ENCODE measurements around the gene IFT43.

The IFT43 gene

DNA sequence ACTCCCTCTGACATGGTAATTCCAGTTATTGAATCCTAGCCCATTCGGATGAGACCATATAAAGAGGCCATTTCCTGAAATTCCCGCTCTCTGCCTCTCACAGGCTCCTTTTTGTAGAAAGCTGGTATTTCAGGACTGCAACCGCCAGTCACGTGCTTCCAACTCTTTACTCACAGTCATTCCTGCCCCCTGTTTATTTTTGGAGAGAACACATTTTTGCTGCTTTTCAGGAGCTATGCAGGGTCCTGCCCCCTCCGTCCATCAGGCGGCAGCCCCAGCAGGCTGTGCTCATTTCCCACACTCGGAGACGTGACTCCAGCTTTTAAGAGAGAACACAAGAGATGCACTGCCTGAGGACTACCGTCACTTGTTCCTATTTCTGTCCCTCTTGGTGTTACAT, 26.8 kb downstream of the IFT43 start:
- H3K4me3 Mint-ChIP-seq, result no peak overlapping the region
- peaks cover 2% of the 10 kb centered on the region for H3K36me3 Mint-ChIP-seq
- no peak for DNase-seq
- no peaks in the 10 kb centered on the region for H3K27me3 Mint-ChIP-seq
- no peaks in the 10 kb centered on the region for H3K9me3 Mint-ChIP-seq
- CTCF ChIA-PET, result no interaction called here
- H3K27ac Mint-ChIP-seq, result no peak overlapping the region
- no peaks in the 10 kb centered on the region for H3K4me1 Mint-ChIP-seq

GRCh38 chr14:76015191-76015590, 29.6 kb downstream of the IFT43 start:
- Mint-ChIP-seq H3K9me3 (peaks cover 10% of the 10 kb centered on the region), H3K4me3 (no peak overlapping the region), H3K27me3 (no peaks in the 10 kb centered on the region), H3K27ac (no peak overlapping the region), H3K4me1 (no peaks in the 10 kb centered on the region), H3K36me3 (peaks cover 8% of the 10 kb centered on the region)
- no peak for DNase-seq
- CTCF ChIA-PET, result no interaction called here

GRCh38 chr14:76015668-76016067, 30.1 kb downstream of the IFT43 start:
- peaks cover 15% of the 10 kb centered on the region for H3K9me3 Mint-ChIP-seq
- DNase-seq, result no peak
- no peak overlapping the region for H3K4me3 Mint-ChIP-seq
- H3K27me3 Mint-ChIP-seq, result no peaks in the 10 kb centered on the region
- peaks cover 11% of the 10 kb centered on the region for H3K36me3 Mint-ChIP-seq
- CTCF ChIA-PET, result no interaction called here
- no peaks in the 10 kb centered on the region for H3K4me1 Mint-ChIP-seq
- no peak overlapping the region for H3K27ac Mint-ChIP-seq

- no peak for DNase-seq
- no peaks in the 10 kb centered on the region for H3K27me3 Mint-ChIP-seq
- no peak overlapping the region for H3K27ac Mint-ChIP-seq
- H3K4me1 Mint-ChIP-seq, result no peaks in the 10 kb centered on the region
- H3K36me3 Mint-ChIP-seq, result peaks cover 11% of the 10 kb centered on the region
- peaks cover 15% of the 10 kb centered on the region for H3K9me3 Mint-ChIP-seq
- CTCF ChIA-PET, result no interaction called here
- no peak overlapping the region for H3K4me3 Mint-ChIP-seq
Measured at GRCh38 chr14:76019676-76020075, 34.1 kb downstream of the IFT43 start.

DNA sequence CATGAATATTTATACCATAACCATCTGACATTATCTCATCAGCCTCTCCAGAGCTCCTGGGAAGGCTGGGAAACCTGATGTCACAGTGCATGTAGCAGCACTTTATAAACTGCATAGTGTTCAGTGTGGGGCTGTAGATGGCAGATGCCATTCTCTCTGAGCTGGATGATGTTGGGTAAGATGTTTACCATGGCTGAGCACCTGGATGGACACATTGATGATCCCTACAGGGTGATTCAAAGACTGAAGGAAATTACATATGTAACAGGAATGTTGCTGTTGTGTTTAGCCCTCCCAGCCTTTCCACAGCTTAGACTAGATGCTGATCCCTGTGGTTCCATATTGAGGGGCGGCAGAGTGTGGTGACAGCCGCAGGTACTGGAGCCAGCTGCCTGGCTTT, 37.4 kb downstream of the IFT43 start:
- no peak overlapping the region for H3K4me3 Mint-ChIP-seq
- H3K9me3 Mint-ChIP-seq, result peaks cover 15% of the 10 kb centered on the region
- no peaks in the 10 kb centered on the region for H3K4me1 Mint-ChIP-seq
- no peak for DNase-seq
- H3K27ac Mint-ChIP-seq, result no peak overlapping the region
- CTCF ChIA-PET, result no interaction called here
- peaks cover 9% of the 10 kb centered on the region for H3K36me3 Mint-ChIP-seq
- H3K27me3 Mint-ChIP-seq, result no peaks in the 10 kb centered on the region

DNA sequence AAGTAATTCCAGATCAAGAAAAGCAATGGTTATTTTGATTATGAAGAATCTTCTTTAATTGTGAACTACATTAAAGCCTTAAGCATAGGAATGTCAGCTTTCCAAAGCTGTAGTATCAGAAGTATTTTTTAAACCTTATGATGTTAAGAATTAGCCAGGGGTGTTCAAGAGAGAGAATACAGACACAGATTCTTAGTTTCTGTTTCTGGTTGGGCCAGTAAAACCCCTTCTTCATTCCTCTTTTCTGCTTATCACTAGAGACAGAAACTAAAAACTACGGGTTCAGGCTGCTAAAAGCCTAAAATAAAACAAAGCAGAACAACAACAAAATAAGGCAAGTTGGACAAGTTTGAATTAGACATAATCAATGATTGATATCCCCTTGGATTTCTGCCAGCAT, 38.2 kb downstream of the IFT43 start:
- CTCF ChIA-PET, result no interaction called here
- Mint-ChIP-seq H3K27ac (no peak overlapping the region), H3K9me3 (peaks cover 15% of the 10 kb centered on the region), H3K4me3 (no peak overlapping the region), H3K4me1 (no peaks in the 10 kb centered on the region), H3K27me3 (no peaks in the 10 kb centered on the region), H3K36me3 (peaks cover 9% of the 10 kb centered on the region)
- no peak for DNase-seq

- CTCF ChIA-PET, result no interaction called here
- DNase-seq, result no peak
- Mint-ChIP-seq H3K36me3 (peaks cover 7% of the 10 kb centered on the region), H3K4me1 (no peaks in the 10 kb centered on the region), H3K27ac (no peak overlapping the region), H3K9me3 (peaks cover 11% of the 10 kb centered on the region), H3K27me3 (no peaks in the 10 kb centered on the region), H3K4me3 (no peak overlapping the region)
Measured at GRCh38 chr14:76024211-76024907, 38.8 kb downstream of the IFT43 start.

DNA sequence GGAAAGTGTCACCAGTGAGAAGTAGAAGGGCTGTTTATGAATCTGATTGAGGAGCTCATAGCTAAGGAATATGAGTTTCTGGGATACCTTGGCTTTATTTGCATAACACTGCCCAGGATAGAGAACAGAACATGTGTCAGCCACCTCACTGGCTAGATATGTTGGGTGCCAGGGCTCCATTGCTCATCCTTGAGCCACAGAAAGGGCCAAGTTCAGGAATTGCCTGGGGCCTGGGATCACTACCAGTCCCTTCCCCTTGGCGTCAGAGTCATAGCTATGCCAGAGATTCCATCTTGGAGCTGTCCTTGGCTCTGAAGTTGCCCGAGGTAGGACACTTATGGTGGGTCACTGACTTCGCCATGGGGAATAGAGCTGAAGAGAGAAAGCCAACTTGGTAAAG, 49.0 kb downstream of the IFT43 start:
- H3K4me3 Mint-ChIP-seq, result no peak overlapping the region
- no peak overlapping the region for H3K27ac Mint-ChIP-seq
- CTCF ChIA-PET, result no interaction called here
- no peak for DNase-seq
- H3K27me3 Mint-ChIP-seq, result no peaks in the 10 kb centered on the region
- no peaks in the 10 kb centered on the region for H3K4me1 Mint-ChIP-seq
- no peaks in the 10 kb centered on the region for H3K36me3 Mint-ChIP-seq
- H3K9me3 Mint-ChIP-seq, result no peaks in the 10 kb centered on the region

DNA sequence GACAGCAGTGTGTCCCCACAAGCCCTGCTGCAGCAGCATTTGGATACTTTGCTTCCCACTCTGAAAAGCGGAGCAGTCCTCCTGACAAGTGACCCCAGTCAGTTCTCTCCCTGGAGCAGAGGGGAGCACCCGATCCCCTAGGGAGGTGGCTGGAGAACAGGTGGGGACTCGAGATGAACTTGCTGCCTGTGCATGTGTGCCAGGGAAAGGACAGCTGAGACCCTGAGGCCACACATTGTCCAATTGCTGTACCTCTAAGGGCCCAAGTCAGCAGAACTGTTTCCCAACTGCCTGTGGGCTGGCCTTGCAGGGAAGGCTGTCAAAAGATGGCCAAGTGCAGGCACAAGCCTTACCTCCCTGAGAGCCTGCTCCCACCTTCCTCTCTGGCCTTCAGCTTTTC, 55.1 kb downstream of the IFT43 start:
- no peak for DNase-seq
- CTCF ChIA-PET, result no interaction called here
- Mint-ChIP-seq H3K4me1 (no peaks in the 10 kb centered on the region), H3K4me3 (no peak overlapping the region), H3K36me3 (no peaks in the 10 kb centered on the region), H3K9me3 (no peaks in the 10 kb centered on the region), H3K27me3 (no peaks in the 10 kb centered on the region), H3K27ac (no peak overlapping the region)

DNA sequence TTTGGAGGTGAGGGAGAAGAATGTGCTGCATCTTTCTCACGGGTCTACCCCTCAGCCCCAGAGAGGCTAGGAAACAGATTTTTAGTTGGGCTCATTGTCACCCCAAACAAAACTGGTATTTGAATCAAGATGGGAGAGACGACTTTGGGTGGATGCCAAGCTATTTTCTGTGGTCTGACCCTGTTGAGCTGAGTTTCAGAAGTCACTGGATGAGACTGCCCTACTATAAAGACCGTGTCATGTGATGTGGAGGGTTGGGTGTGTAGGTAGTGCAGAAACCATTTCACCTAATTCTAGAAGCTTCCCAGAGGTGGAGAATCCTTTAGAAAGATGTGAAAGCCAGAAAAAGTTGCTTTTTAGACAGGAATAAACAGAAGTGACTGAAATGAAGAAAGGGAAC, 60.2 kb downstream of the IFT43 start:
- Mint-ChIP-seq H3K4me3 (no peak overlapping the region), H3K36me3 (no peaks in the 10 kb centered on the region), H3K27ac (no peak overlapping the region), H3K27me3 (no peaks in the 10 kb centered on the region), H3K9me3 (no peaks in the 10 kb centered on the region), H3K4me1 (no peaks in the 10 kb centered on the region)
- CTCF ChIA-PET, result interaction anchor here (2.1 to 2.3 kb wide), 2 partner anchors 307 to 341 kb away, joined by 10 read pairs; no protein-coding TSS in a partner anchor
- DNase-seq, result no peak

- DNase-seq, result no peak
- Mint-ChIP-seq H3K4me3 (no peak overlapping the region), H3K4me1 (no peaks in the 10 kb centered on the region), H3K27me3 (no peaks in the 10 kb centered on the region), H3K27ac (no peak overlapping the region), H3K36me3 (no peaks in the 10 kb centered on the region), H3K9me3 (no peaks in the 10 kb centered on the region)
- CTCF ChIA-PET, result interaction anchor here (0.7 to 4.5 kb wide), 15 partner anchors 12 to 598 kb away, joined by 3 to 50 read pairs (median 3); partner anchors contain the start of gene ESRRB
Measured at GRCh38 chr14:76050250-76050649, 64.7 kb downstream of the IFT43 start.

- DNase-seq, result peak; percentile 71
- Mint-ChIP-seq H3K27ac (no peak overlapping the region), H3K4me3 (no peak overlapping the region), H3K36me3 (no peaks in the 10 kb centered on the region), H3K4me1 (no peaks in the 10 kb centered on the region), H3K9me3 (no peaks in the 10 kb centered on the region), H3K27me3 (no peaks in the 10 kb centered on the region)
- CTCF ChIA-PET, result interaction anchor here (0.7 to 4.5 kb wide), 15 partner anchors 13 to 597 kb away, joined by 3 to 50 read pairs (median 3); partner anchors contain the start of gene ESRRB
Measured at GRCh38 chr14:76050797-76051392, 65.3 kb downstream of the IFT43 start.

DNA sequence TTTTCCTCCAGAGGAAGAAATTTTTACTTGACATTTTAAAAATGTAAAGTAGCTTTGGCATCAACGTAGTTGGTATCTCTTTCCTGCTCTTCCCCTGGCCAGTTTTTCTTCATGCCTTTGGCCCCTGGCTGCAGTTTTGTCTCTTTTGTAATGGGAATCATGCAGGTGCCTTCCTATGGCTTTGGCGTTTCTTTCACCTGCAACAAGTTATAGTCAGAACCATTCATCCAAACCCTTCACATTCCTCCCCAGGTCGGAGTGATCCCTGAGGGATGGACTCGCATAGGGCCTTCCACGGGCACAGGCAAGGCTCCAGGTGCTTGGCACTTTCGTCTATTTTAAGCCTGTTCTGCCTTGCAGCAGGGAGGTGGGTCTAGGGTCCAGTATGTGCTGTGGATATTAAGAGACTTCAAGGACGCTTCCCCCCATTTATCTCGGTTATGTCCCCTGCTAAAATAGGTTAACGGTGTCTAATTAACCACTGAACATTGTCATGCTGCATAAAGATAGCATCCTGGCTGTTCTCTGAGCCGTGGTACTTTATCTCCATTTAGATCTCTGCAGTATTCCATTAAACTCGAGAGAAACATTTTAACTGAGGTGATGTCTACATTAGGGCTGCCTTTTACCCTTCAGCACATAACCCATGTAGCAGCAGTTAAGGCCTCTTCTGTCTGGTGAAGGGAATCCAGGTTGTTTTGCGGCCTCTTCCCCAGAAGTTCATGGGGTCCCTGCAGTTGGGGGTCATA, 66.3 kb downstream of the IFT43 start:
- Mint-ChIP-seq H3K4me1 (no peaks in the 10 kb centered on the region), H3K4me3 (no peak overlapping the region), H3K9me3 (no peaks in the 10 kb centered on the region), H3K27ac (no peak overlapping the region), H3K36me3 (no peaks in the 10 kb centered on the region), H3K27me3 (no peaks in the 10 kb centered on the region)
- DNase-seq, result no peak
- CTCF ChIA-PET, result interaction anchor here (0.8 to 4.5 kb wide), 6 partner anchors 12 to 336 kb away, joined by 3 to 50 read pairs (median 8); no protein-coding TSS in a partner anchor

- H3K4me1 Mint-ChIP-seq, result no peaks in the 10 kb centered on the region
- no peaks in the 10 kb centered on the region for H3K36me3 Mint-ChIP-seq
- H3K27ac Mint-ChIP-seq, result no peak overlapping the region
- DNase-seq, result no peak
- H3K9me3 Mint-ChIP-seq, result no peaks in the 10 kb centered on the region
- H3K27me3 Mint-ChIP-seq, result no peaks in the 10 kb centered on the region
- CTCF ChIA-PET, result interaction anchor here (0.8 to 1.4 kb wide), 3 partner anchors 9 to 331 kb away, joined by 3 to 6 read pairs (median 5); no protein-coding TSS in a partner anchor
- H3K4me3 Mint-ChIP-seq, result no peak overlapping the region
Measured at GRCh38 chr14:76053572-76054355, 68.2 kb downstream of the IFT43 start.

Data from activated naive CD4-positive, alpha-beta T cell treated with anti-CD3 and anti-CD28 coated beads, Interleukin-2, amount 10 ng/mL, durations not matched to agents 7 days and 5 days (primary cell).